ENCODE data around the gene ADAM23.

Gene ADAM23

DNA sequence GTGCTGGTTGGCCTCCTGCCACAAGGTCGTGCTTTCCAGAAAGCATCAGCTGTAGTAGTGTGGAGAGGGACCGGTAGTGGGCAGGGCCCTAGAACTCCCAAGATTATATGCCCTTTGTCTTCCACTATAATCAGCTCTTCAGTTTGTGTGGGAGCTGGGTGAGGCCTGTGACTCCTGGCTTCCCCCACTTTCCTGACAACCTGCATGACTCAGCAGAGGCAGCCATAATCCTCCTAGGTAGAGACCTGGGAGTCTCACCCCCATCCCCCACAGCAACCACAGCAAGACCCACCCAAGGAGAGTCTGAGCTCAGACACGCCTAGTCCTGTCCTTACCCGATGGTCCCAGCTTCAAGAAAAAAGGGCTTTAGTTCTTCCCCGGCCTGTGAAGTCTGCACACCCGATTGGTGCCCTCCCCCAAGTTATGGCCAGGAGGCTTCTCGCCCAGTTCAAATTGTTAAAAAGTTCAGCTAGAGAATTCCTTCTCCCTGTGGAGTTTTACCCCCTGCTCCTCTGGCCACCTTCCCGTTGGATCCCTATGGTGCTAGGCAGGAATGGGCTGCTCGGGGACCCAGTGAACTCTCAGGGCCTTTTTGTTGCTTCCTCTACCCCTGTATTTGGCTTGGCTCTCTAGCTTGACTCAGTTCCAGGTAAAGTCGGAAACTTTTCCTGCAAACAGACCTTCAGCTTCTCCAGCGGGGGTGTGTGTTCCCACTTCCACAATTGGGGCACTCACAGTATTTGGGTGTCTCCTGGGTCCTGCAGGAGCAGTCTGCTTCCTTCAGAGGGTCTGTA is 141.2 kb downstream of the ADAM23 start:
- DNase-seq, result no peak

DNA sequence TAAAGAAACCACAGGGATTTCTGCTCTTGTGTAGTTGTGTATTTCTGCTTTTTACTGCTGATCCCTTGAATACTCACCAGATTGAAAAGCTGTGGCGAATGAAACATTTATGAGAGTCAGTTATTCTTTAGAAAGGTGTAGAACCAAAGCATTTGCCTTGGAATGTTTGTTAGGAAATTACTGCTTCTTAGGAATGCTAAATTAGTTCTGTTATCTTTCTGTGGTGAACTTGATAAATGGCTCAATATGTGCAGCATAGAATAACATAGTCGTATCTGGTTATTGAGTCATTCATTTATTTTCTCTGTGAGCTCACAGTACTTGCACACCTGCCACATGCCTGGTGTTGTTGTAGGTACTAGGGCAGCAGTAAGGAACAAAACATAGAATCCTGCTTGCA is 142.0 kb downstream of the ADAM23 start:
- no peak for DNase-seq

DNA sequence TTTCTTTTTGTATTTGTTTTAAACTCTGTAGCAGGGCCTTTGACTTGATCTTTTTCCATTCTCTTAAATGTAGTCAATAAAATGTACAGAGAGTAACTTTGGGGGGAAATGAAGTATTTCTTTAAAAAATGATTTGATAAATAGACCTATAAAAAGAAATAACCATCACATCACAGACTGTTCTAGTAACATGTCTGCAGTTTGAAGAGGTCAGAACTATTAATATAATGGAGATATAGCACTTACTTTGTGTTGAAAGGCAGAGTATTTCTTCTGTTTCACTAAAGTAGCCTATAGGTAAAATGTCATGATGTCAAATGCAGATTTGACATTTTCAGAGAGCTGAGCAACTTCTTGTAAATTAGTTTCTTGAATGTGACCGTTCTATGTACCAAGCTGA is 143.3 kb downstream of the ADAM23 start:
- no peak for DNase-seq

DNA sequence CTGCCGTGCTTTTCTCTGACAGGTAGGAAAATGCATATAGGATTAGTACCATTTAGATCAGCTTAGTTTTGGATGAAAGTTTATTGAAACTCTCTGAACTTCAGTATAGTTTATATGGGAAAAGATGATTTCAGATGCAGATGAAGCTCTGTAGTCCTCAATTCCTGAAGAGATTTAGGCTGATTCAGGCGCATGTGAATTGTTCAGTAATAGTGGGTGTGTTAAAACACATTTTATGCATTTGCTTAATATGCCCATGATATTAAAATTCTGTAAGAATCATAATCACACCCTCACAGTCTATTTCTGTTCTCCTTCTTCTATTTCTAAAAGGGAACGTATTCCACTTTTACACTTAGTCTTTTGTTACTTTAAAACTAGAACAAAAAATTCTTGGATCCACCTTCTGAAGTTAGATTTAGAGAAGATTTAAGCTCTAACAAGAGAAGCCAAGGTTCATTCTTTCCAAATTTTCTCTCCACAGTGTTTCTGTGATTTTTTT is 154.4 kb downstream of the ADAM23 start:
- DNase-seq, result no peak

DNA sequence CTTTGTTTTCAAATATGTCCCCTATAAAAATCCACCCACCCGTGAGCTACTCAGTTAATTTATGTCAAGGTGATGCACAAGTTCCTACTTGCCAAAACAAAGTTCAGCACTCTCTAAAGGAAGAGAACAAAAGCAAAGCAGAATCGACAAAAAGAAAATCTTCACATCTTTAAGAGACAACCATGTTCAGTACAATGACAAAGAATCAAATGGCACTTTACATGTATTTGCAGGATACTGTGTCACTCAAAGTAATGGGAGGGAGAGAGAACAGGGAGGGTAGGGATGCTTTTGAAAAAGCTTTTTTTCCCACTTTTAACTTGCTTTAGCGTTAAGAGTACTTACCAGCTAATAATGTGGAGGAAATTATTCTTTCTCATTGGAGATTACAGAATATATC is 159.9 kb downstream of the ADAM23 start:
- DNase-seq, result no peak

DNA sequence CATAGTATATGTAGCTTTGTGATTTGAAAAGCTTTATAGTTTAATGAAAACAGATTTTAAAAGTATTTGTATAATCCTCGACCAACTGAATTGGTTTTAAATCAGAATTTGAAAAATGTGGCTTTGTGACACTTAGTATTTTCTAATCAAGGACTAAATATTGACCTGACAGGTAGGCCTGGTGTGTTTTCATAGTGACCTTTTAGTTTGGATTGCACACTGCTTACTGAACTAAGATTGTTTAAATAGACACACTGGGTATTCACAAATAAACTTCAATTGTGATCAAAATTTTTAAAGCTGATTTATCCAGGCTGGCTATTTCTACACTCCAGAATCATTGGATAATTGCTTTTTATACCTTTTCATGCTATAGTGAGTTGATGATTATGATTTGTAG is 167.1 kb downstream of the ADAM23 start:
- DNase-seq, result no peak

DNA sequence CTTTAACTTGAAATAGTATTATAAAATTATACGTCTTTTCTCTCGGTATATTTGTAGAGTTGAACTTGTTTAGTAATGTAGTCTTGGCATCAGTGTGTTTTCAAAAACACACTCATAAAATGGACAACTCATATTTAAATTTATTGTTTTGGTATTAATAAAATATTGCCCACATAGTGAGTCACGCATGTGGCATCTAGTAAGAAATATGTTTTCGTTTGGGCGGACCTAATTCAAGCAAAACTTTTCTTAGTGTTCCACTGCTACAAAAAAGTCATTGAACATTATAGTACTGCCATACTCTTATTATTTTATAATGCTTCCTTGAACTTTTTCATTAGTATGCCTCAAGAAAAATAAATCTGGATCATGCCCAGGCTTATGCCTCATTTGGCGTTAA is 167.9 kb downstream of the ADAM23 start:
- DNase-seq, result no peak

DNA sequence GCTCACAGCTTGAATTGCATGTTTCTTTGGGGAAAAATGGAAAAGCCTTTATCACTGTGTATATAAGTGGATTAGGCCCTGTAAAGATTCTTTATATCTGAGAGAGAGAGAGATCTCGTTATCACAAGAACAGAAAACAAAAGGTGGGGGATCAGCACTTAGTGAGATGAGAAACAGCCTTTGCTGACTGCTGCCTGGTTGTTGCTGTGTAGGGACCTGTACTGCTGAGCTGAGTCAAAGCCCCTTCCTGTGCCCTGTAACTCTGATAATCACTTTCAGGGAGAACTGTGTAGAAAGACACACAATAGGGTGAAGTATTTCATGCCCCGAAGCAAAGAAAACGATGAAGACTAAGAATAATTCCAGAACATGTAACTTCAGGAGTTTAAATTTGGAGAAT is 168.4 kb downstream of the ADAM23 start:
- no peak for DNase-seq

DNA sequence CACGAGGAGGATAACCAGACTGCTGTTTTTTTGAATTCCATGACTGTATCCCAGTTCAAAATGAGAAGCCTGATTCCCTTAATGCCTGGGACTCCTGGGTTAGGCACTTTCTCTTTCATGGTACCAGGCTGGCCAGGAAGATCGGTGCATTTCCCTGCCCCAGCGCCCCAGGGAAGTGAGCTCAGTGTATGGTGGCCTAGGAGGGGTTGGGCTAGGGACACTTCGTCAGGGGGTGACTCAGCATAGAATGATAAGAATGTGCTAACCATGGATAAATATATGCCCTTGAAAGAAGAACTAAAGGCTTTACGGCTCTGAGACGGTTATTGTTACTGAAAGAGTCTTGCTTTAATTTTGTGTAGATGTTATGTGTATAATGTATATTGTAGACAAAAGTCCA is 171.5 kb downstream of the ADAM23 start:
- DNase-seq, result no peak

DNA sequence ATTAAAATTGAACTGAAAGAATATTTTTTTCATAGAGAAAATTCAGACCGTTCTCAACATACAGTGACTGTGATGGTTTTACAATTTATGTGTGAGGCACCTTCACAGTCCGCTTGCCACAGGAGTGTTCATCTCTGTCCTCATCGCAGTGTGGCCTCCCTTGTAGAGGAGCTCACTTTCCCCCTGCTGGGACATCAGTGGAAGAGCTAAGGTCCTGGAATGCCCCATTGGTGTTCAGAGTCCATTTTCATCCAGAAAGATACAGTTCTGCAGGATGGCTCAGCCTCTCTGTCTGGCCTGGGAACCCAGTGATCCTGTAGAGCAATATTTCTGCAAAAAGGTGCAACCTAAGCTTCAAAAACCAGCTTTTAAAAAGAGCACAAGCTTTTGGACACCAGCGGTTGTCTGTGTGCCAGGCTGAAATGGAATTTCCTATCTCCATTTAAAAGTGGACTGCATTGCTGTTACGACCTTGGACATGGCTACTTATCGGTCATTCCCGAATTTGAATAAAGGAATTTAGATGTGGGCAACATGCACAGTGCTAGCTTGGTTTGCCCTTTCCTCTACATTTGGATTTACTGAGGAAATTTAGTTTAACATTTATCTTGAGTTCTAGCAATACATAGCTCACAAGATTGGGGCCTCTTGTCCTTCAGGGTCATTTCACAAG is 172.2 kb downstream of the ADAM23 start:
- no peak for DNase-seq

DNA sequence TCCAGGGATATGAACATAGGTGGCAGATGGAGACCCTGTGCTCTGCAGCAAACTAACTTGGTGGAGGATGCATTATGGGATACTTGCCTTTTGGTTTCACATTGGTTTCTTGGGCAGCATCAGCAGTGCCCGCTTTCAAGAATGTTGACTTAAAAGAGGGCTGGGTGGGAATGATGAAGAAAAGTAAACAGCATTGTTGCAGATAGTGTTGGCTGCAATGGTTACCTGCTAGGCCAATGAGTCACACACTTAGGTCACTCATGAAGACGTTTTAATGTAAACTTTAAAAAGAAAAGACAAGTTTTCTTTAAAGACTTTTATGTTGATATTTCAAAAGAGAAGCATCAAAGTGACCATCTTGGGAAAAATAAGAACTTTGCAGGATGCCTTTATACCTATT is 172.8 kb downstream of the ADAM23 start:
- no peak for DNase-seq

DNA sequence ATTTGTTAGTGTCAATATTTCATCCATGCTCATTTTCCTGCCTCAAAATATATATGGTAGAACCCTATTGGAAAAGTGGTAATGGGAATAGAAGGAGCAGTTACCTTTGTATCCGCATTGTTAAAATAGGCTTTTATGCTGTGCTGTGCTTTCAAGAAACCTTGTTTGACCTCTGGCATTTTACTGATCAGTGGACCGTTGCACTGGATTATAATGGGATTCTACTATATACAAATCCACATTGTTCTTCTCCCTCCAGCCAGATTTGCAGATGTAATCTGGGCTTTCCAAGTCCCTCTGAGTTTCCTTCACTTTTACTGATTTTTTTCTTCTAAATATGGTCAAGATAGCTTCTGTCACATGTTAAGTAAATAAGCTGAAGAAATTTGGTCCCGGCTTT is 175.7 kb downstream of the ADAM23 start:
- no peak for DNase-seq

DNA sequence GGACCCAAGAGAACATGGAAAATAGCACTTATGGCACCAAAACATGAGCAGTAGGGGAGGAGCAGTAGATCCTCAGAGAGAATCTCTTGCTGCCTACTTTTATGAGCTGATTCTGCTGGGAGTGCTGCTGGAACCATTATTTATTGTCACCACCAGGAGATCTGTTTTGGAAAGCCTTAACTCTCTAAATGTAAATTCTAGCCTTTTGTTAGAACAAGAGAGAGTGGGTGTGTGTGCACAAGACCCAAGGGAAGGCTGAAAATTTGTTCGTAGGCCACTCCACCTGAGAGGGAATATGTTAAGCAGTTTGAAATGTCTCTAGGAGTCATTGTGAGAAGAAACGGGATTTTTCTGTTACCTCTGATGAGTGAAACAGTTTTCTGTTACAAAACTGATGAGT is 182.8 kb downstream of the ADAM23 start:
- no peak for DNase-seq

DNA sequence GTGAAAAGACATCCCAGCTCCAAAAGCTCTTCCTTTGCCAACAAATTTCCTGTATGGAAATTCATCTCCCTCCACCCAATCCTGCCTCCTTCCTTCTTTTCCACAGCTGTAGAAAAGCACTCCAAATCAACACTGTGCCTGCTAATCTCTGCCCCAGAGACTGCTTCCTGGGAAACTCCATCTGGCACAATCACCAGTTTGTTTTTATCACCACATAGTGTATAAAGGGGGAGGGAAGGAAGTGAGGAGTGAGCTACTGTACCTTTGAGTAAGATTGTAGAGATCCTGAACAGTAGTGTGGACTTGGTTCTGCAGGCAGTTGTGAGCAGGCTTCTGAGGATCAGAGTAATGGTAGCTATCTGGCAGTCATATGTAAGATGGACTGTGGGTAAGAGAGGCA is 184.3 kb downstream of the ADAM23 start:
- no peak for DNase-seq

DNA sequence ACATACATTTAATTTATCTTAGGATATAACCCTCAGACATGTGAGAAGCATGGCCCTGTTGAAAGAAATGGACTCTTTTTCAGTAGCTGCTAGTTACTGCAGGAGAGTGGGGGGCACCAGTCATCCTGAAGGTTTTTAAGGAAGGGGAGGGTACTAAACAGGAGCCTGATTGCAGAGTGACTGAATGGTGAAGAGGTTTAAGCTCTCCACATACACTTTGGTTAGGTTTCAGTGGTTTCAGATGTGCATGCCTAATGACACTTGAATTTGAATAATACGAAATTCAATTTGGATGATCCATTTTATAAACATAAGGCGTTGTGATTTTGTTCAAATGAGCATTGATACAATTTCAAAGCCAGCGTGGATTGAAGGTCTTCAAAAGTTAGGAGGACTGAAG is 188.0 kb downstream of the ADAM23 start:
- no peak for DNase-seq

DNA sequence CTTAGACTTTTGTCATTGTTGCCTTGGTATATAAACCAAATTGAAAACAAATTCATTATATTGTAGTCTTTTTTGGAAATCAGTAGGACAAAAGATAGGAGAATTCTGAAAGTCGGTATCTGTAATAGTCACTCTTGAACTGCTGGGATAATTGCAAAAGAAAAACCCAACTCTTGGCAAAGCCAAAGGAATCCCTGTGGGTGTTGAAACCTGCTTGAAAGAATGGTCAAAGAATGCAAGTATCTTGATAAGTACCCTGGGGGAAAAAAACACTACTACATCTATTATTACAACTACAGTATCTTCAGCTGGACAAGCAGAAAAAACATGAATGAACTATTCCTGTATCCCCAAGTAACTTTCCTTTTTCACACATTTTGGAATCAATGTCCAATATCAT is 191.7 kb downstream of the ADAM23 start:
- no peak for DNase-seq

DNA sequence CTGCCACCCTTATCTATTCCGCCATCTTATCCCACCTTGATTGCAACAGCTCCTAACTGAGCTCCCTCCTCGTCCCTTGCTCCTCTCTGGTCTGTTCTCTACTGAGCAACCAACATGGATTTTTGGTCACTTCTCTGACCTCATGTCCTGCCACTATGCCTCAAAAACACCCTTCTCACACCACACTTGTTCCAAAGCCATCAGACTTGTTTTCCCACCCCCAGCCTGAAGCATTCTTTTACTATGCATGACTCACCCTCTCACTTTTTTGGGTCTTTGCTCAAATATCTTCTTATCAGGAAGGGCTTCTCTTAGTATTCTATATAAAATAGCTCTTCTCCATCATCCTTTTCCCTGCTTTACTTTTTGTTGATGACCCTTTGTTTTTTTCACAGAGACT is 196.3 kb downstream of the ADAM23 start:
- DNase-seq, result no peak

DNA sequence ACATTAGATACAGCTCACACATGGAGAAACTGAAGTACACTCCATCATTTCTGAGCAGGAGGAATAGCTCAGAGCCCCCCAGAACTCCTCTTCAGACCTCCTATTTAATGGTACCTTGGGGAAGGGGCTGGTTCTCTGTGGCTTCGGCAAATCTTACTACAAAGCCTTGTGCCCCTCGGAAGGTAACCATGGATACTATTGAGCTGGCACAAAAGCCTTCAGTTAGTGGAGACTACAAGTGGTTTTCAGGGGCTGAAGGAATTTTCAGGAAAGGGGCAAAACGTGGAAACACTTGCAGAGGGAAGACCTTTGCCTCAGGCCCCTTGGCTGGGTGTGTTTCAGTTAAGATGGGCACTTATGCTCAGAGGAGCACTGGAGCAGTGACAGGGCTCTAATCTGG is 197.9 kb downstream of the ADAM23 start:
- DNase-seq, result no peak

DNA sequence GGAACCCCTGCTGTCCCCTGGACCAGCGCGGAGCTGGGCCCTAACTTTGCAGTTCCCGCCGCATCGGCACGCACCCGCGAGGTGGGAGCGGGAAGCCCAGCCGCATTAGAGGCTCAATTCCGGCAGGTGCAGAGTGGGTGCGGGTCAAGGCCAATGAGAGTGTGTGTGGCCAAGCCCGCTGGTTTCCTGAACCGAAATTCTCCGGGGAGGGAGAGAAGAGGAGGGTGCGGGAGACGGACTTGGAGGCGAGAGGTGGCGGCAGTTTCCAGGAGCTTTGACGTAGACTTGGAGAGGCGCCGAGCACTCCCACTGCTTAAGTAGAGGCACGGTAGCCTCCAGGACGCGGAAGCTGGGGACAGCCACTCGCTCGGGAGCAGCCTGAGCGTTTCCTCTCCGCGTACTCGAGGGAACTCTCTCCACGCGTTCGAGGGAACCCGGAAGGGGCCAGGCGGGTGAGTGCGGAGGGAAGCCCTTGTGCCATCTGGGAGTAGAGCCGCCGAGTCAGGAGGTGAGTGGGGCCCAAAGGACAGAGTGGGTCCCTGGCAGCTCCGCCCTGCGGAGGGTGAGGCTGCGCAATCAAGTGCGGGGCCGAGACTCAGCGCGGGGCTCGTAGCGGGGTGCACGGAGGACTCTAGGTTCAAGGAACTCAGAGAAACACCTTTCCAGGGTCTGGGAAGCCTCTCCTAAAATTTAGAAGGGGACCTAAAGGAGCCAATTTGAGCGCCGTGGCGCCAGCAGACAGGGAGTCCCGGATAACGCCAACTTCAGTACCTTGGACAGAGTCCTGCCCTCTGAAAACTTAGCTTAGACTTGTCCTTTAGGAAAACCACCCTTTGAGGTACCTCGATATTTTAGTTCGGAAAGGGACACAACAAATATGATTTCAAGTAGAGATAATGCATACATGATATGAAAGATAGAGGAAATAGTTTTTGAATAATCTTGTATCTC is 199.0 kb downstream of the ADAM23 start, which contains the start of gene FAM237A:
TSS of gene FAM237A (plus strand) at position 413 of the 951 bp plus-strand sequence. CDS start 1,750 bp downstream, outside the sequence.
- DNase-seq, result no peak

DNA sequence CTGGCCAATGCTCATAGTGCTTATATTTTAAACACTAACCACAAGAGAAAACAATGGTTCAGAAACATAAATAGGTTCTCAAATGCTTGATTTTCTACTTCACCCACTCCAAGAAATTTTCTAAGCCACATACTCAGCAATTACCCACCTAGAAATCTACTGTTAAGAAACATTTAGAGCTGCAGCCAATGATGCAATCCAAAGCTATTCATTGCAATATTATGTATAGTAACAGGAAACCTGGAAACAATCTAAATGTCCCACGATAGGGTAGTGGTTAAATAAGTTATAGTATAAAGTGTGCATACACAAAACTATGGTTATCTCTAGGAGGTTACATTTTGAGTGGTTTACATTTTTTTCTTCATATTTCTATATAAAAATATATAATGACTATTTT is 204.7 kb downstream of the ADAM23 start:
- no peak for DNase-seq

DNA sequence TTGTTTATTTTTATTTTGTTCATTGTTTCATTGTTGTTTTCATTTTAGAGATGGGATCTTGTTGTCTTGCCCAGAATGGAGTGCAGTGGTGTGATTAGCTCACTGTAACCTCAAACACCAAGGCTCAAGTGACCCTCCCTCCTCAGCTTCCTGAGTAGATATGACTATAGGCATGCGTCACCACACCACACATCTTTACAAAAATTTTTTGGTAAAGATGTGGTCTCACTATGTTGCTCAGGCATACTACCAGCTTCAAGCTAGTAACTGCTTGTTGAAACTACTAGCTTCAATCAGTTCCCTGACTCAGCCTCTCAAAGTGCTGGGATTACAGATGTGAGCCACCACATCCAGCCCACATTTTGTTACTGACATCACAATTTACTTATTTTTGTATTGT is 213.8 kb downstream of the ADAM23 start:
- no peak for DNase-seq

DNA sequence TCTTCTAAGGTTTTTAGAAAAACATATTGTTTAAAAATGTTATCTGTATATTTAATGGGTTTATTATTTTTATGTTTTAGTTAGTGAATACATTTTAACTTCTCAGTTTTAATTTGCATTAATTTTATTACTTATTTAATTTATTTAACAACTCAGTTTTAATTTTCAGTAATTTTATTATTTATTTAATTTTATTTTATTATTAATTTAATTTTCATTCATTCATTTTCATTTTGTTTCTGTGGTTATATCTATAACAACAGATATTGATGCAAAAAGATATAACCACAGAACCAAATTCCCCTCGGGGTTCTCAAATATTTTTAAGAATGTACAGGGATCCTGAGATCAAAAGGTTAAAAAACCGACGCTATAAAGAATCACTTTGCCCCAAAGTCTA is 221.9 kb downstream of the ADAM23 start:
- DNase-seq, result no peak

All from NCI-H1092 (cell line).